HG03520 (cell line): ENCODE results near the gene TMEM100.

Experiments
- ATAC-seq: cut with Tn5 transposase; IDR thresholded peaks from one replicate; pipeline ENCODE4 v1.9.1; 2021; ENCODE audit warnings: mild to moderate bottlenecking, moderate library complexity; ENCODE audit not compliant: unreplicated experiment

TMEM100 gene

GRCh38 chr17:55722742-55723487 lies at the start of gene TMEM100:
TMEM100 (minus strand) TSS chr17:55722864; CDS start chr17:55721070, 1,794 bp downstream.
- no peak for ATAC-seq

GRCh38 chr17:55772086-55772485 lies 49.4 kb upstream of the TMEM100 start:
- no peak for ATAC-seq

GRCh38 chr17:55770196-55770870 lies 47.7 kb upstream of the TMEM100 start:
- no peak for ATAC-seq

- no peak for ATAC-seq
Measured at GRCh38 chr17:55769625-55770000, 46.9 kb upstream of the TMEM100 start.

- no peak for ATAC-seq
Measured at GRCh38 chr17:55768936-55769624, 46.4 kb upstream of the TMEM100 start.

- ATAC-seq: no peak
Measured at GRCh38 chr17:55765472-55765871, 42.8 kb upstream of the TMEM100 start.

GRCh38 chr17:55764610-55765009 lies 41.9 kb upstream of the TMEM100 start:
- ATAC-seq: no peak

- ATAC-seq: no peak
Measured at GRCh38 chr17:55763856-55764255, 41.2 kb upstream of the TMEM100 start.

- no peak for ATAC-seq
Measured at GRCh38 chr17:55762086-55762858, 39.6 kb upstream of the TMEM100 start.

- no peak for ATAC-seq
Measured at GRCh38 chr17:55760643-55761355, 38.1 kb upstream of the TMEM100 start.

GRCh38 chr17:55758171-55758570 lies 35.5 kb upstream of the TMEM100 start:
- no peak for ATAC-seq

- no peak for ATAC-seq
Measured at GRCh38 chr17:55757659-55758058, 35.0 kb upstream of the TMEM100 start.

- no peak for ATAC-seq
Measured at GRCh38 chr17:55756689-55757088, 34.0 kb upstream of the TMEM100 start.

GRCh38 chr17:55751720-55752250 lies 29.1 kb upstream of the TMEM100 start:
- ATAC-seq: no peak

- ATAC-seq: peak; percentile 98
Measured at GRCh38 chr17:55750750-55751657, 28.3 kb upstream of the TMEM100 start, which contains the start of gene PCTP. PCTP (plus strand) TSS chr17:55751051; CDS start chr17:55751104, 53 bp downstream.

GRCh38 chr17:55749985-55750384 lies 27.3 kb upstream of the TMEM100 start:
- ATAC-seq: no peak

GRCh38 chr17:55748841-55749240 lies 26.2 kb upstream of the TMEM100 start:
- ATAC-seq: no peak

GRCh38 chr17:55747209-55747608 lies 24.5 kb upstream of the TMEM100 start:
- ATAC-seq: no peak

GRCh38 chr17:55746466-55746865 lies 23.8 kb upstream of the TMEM100 start:
- no peak for ATAC-seq
